Cortex of kidney (tissue), 1 donor: Measurements from ENCODE around the gene TUSC2.

Source experiments
- DNase-seq: peaks from one replicate; lab custom pipeline; 2025; lab: John Stamatoyannopoulos, UW

The TUSC2 gene

GRCh38 chr3:50334339-50335075, 6.5 kb upstream of the TUSC2 start:
- DNase-seq, result no peak

- no peak for DNase-seq
These were observed 5.8 kb upstream of the TUSC2 start for GRCh38 chr3:50333744-50334328.

- no peak for DNase-seq
These were observed 3.4 kb upstream of the TUSC2 start for GRCh38 chr3:50331364-50331907.

- no peak for DNase-seq
These were observed 2.3 kb upstream of the TUSC2 start for GRCh38 chr3:50330330-50330729.

GRCh38 chr3:50327129-50327528, 894 bp downstream of the TUSC2 start:
- no peak for DNase-seq

GRCh38 chr3:50326182-50326541, 1.9 kb downstream of the TUSC2 start:
- no peak for DNase-seq

- DNase-seq, result no peak
These were observed 2.4 kb downstream of the TUSC2 start for GRCh38 chr3:50325497-50326181.

- no peak for DNase-seq
These were observed 2.9 kb downstream of the TUSC2 start for GRCh38 chr3:50325113-50325480.

- no peak for DNase-seq
These were observed 3.5 kb downstream of the TUSC2 start for GRCh38 chr3:50324351-50325112.

GRCh38 chr3:50323614-50324199, 4.3 kb downstream of the TUSC2 start:
- no peak for DNase-seq

- no peak for DNase-seq
These were observed 4.9 kb downstream of the TUSC2 start for GRCh38 chr3:50323092-50323600.

- DNase-seq, result no peak
These were observed 5.5 kb downstream of the TUSC2 start, which contains the start of gene HYAL2 for GRCh38 chr3:50322386-50323091. Gene HYAL2, minus strand, starts transcription at chr3:50322745. Its CDS starts 2,256 bp downstream, at chr3:50320489.

GRCh38 chr3:50322115-50322385, 6.0 kb downstream of the TUSC2 start:
- DNase-seq, result no peak

- no peak for DNase-seq
These were observed 6.5 kb downstream of the TUSC2 start for GRCh38 chr3:50321336-50322114.

GRCh38 chr3:50320853-50321335, 7.1 kb downstream of the TUSC2 start:
- DNase-seq, result no peak

GRCh38 chr3:50319894-50320625, 8.0 kb downstream of the TUSC2 start:
- DNase-seq, result no peak

GRCh38 chr3:50319181-50319893, 8.7 kb downstream of the TUSC2 start:
- no peak for DNase-seq

- no peak for DNase-seq
These were observed 9.4 kb downstream of the TUSC2 start for GRCh38 chr3:50318615-50319014.

GRCh38 chr3:50318163-50318562, 9.9 kb downstream of the TUSC2 start:
- no peak for DNase-seq
